Large intestine (tissue), 3 donors: ENCODE measurements around the gene SORCS2. TPM values are rescaled to one million over a fixed set of nuclear protein-coding genes. Genes with fewer than 3 reads are reported as not detected.

Experiments used
- DNase-seq, 2 donors: peaks; one replicate each; pipeline versions ENCODE4 v3.0.0 to v3.0.0-alpha.2; 2013
- H3K27ac ChIP-seq: one replicate; pipeline ENCODE4 v1.5.1; 2013; ENCODE audit warnings: low read length
- H3K27me3 ChIP-seq: 2 replicates; pipeline ENCODE4 v1.6.1; 2013; ENCODE audit warnings: low read length; ENCODE audit not compliant: control insufficient read depth, insufficient read depth
- H3K36me3 ChIP-seq: 2 replicates; pipeline ENCODE4 v1.6.1; 2013; ENCODE audit warnings: low read length; ENCODE audit not compliant: control insufficient read depth, insufficient read depth
- H3K4me1 ChIP-seq: one replicate; pipeline ENCODE4 v1.6.1; 2013; ENCODE audit warnings: low read length; ENCODE audit not compliant: control insufficient read depth, insufficient read depth
- H3K4me3 ChIP-seq: one replicate; pipeline ENCODE4 v1.5.1; 2013; ENCODE audit warnings: low read length
- H3K9me3 ChIP-seq: one replicate; pipeline ENCODE4 v1.6.1; 2013; ENCODE audit warnings: mild to moderate bottlenecking, low read depth, low read length, moderate library complexity; ENCODE audit not compliant: control insufficient read depth
- WGBS: methylation state at CpG from one replicate; pipeline ENCODE4 v1.1.5; 2013; ENCODE audit warnings: low lambda C conversion rate; ENCODE audit not compliant: insufficient coverage; 5-methylcytosine and 5-hydroxymethylcytosine counted together
- polyA plus RNA-seq: library from polyadenylated mRNA; unstranded; fragments of 120-200 nt; gene quantifications from one replicate; pipeline ENCODE4 v1.2.1, GENCODE V29; 2013

The SORCS2 gene
- polyA plus RNA-seq, 1 donor: 3.6 TPM

DNA sequence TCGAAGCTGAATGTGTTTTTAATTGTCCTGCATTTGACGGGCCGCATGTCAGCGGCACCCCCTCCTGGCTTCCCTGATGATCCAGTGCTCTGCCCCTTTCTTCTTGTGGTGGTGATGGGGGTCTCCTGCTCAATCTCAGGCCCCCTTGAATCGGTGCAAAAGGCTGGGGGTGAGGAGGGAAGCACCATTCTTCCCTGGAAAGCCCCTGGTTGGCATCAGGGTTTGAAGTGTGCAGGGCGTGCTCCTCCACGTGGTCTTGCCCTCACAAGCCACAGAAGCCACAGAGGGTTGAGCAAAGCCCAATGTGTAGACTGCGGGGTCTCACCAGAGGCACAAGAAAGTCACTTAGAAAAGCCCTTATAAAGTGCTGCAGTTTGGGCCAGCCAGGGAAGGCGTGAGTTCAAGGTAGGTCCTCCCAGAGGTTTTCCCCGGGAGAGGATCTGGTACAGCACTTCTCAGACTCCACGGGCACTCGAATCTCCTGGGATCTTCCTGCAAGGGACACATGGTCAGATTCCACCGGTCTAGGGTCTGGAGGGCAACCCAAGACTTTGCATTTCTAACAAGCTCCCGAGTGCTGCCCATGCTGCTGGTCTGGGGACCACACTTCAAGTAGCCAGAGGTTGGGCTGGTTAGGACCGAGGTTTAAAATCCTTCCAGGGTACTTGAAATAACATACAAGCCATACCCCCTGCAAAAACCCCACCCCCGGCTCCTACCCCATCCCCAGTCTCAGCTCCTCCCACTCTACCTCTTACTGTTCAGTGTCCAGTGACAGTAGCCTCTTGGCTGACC is 207.3 kb downstream of the SORCS2 start:
- no peak for DNase-seq
- no peak overlapping the region for H3K4me3 ChIP-seq
- peaks cover 2% of the 10 kb centered on the region for H3K4me1 ChIP-seq
- H3K27me3 ChIP-seq: no peaks in the 10 kb centered on the region
- whole genome bisulfite sequencing: 100% methylated on average over 1 of the region's 16 CpGs
- H3K9me3 ChIP-seq: no peaks in the 10 kb centered on the region
- no peak overlapping the region for H3K27ac ChIP-seq
- no peaks in the 10 kb centered on the region for H3K36me3 ChIP-seq

- no peaks in the 10 kb centered on the region for H3K9me3 ChIP-seq
- WGBS: 94% methylated on average over 2 of the region's 2 CpGs
These were observed 208.4 kb downstream of the SORCS2 start for GRCh38 chr4:7400671-7401298.

GRCh38 chr4:7402526-7402925 is 210.2 kb downstream of the SORCS2 start:
- Histone ChIP-seq H3K4me3 (no peak overlapping the region), H3K27ac (no peak overlapping the region), H3K4me1 (peaks cover 2% of the 10 kb centered on the region), H3K36me3 (no peaks in the 10 kb centered on the region), H3K9me3 (no peaks in the 10 kb centered on the region), H3K27me3 (no peaks in the 10 kb centered on the region)
- WGBS: 24% methylated on average over 2 of the region's 4 CpGs
- peak; percentile 71 to 83 for DNase-seq

More at GRCh38 chr4:7400671-7401298, 208.4 kb downstream of the SORCS2 start:
- Histone ChIP-seq H3K36me3 (no peaks in the 10 kb centered on the region), H3K4me1 (peaks cover 2% of the 10 kb centered on the region), H3K27me3 (no peaks in the 10 kb centered on the region), H3K27ac (no peak overlapping the region), H3K4me3 (no peak overlapping the region)
- DNase-seq: no peak

DNA sequence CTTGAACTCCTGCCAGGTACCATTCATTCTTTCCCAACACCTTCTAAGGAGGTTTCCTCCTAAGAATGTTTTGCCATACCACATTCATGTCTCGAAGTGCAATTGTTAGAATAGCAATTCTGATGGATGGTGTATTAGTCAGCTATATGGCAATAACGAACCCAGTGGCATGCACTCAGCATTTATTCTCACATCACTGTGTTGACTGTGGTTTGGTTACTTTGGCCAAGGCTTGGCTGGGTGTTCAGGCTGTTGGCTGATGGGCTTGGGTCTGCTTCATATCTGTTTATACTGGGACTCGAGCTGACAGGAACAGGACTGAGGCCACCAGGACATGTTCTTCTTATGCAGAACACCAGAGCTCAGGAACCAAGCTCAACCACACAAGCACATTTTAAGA is 210.7 kb downstream of the SORCS2 start:
- Histone ChIP-seq H3K9me3 (no peaks in the 10 kb centered on the region), H3K36me3 (no peaks in the 10 kb centered on the region), H3K27ac (no peak overlapping the region), H3K27me3 (no peaks in the 10 kb centered on the region), H3K4me1 (no peaks in the 10 kb centered on the region), H3K4me3 (no peak overlapping the region)
- no CpG with 5 or more reads among the region's 3 CpGs for WGBS
- no peak for DNase-seq

GRCh38 chr4:7408166-7408565 is 215.8 kb downstream of the SORCS2 start:
- Histone ChIP-seq H3K27me3 (no peaks in the 10 kb centered on the region), H3K4me3 (no peak overlapping the region), H3K36me3 (no peaks in the 10 kb centered on the region), H3K4me1 (no peaks in the 10 kb centered on the region), H3K27ac (no peak overlapping the region), H3K9me3 (peaks cover 6% of the 10 kb centered on the region)
- 94% methylated on average over 3 of the region's 4 CpGs for WGBS
- DNase-seq: no peak

GRCh38 chr4:7410446-7410845 is 218.1 kb downstream of the SORCS2 start:
- Histone ChIP-seq H3K4me1 (no peaks in the 10 kb centered on the region), H3K27me3 (no peaks in the 10 kb centered on the region), H3K36me3 (no peaks in the 10 kb centered on the region), H3K9me3 (peaks cover 6% of the 10 kb centered on the region), H3K27ac (peak overlapping the region; percentile 27), H3K4me3 (no peak overlapping the region)
- DNase-seq: peak; percentile 38 to 53
- no CpG with 5 or more reads among the region's 1 CpG for WGBS

DNA sequence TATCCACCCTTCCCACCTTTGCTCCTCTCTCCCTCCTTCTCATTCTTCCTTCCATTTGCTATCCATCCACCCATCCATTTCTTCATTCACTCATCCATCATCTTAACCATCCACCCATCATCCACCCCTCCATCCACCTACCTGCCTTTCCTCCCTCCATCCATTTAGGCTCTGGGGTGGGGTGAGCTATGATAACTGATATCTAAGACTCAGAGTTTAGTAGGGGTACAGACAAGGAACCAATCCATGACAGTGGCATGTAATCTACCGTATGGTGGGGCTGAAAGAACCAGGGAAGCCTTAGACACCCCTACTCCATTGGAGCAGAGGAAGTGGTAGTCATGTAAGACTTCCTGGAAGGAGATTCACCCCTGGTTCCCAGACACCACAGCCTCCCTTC is 219.2 kb downstream of the SORCS2 start:
- no CpG with 5 or more reads among the region's 1 CpG for WGBS
- no peak overlapping the region for H3K4me3 ChIP-seq
- H3K36me3 ChIP-seq: no peaks in the 10 kb centered on the region
- no peak overlapping the region for H3K27ac ChIP-seq
- H3K9me3 ChIP-seq: peaks cover 6% of the 10 kb centered on the region
- no peaks in the 10 kb centered on the region for H3K27me3 ChIP-seq
- no peaks in the 10 kb centered on the region for H3K4me1 ChIP-seq
- DNase-seq: no peak

- H3K27me3 ChIP-seq: no peaks in the 10 kb centered on the region
- no peak overlapping the region for H3K27ac ChIP-seq
- H3K4me1 ChIP-seq: no peaks in the 10 kb centered on the region
- no peak for DNase-seq
- H3K36me3 ChIP-seq: no peaks in the 10 kb centered on the region
- no CpG with 5 or more reads among the region's 12 CpGs for WGBS
- peaks cover 6% of the 10 kb centered on the region for H3K9me3 ChIP-seq
- H3K4me3 ChIP-seq: no peak overlapping the region
These were observed 219.7 kb downstream of the SORCS2 start for GRCh38 chr4:7411896-7412553.

DNA sequence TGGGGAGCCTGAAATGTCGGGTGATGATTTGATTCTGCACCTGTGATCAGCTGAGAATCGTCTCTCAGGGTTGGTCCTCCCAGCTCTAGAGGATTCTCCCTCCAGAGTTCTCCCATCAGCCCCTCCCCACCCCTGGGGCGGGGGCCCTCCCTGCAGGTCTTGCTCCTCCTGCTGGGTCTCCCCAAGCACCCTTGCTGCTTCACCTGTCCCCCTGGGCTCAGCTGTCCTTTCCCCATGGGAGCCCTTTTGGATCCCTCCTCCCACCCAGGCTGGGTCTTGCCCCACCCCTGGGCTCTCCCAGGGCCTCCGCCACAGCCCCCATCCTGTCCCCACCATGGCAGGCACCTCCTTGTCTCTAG is 220.2 kb downstream of the SORCS2 start:
- no peaks in the 10 kb centered on the region for H3K27me3 ChIP-seq
- peaks cover 6% of the 10 kb centered on the region for H3K9me3 ChIP-seq
- no peaks in the 10 kb centered on the region for H3K36me3 ChIP-seq
- H3K4me1 ChIP-seq: no peaks in the 10 kb centered on the region
- no peak overlapping the region for H3K27ac ChIP-seq
- WGBS: no CpG with 5 or more reads among the region's 4 CpGs
- DNase-seq: no peak
- H3K4me3 ChIP-seq: no peak overlapping the region

DNA sequence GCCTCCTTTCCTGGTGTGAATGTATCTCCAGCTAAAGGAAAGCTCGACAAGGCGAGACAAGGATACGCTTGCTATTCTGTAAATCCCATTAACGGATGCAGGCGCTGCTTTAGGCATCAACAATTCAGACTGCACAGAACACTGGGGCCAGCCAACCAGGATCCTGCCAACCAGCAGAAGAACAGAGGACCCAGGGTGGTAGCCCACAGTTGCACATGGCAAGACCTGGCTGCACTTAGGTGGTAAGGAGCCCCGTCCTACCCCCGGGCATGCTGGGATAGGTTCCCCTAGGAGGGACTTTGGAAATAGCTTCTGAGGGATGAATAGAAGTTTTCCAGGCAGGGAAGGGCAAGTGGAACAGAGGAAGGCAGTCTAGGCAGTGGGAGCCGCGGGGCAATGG is 221.7 kb downstream of the SORCS2 start:
- H3K27ac ChIP-seq: no peak overlapping the region
- 82% methylated on average over 4 of the region's 9 CpGs for WGBS
- no peaks in the 10 kb centered on the region for H3K27me3 ChIP-seq
- no peaks in the 10 kb centered on the region for H3K4me1 ChIP-seq
- DNase-seq: no peak
- H3K36me3 ChIP-seq: no peaks in the 10 kb centered on the region
- H3K4me3 ChIP-seq: no peak overlapping the region
- no peaks in the 10 kb centered on the region for H3K9me3 ChIP-seq
